Ishikawa (cell line): ENCODE measurements around the gene CD2AP.
A peak's percentile ranks its signal among the peaks of the same experiment; 100 is the strongest.

Experiments
- CEBPB ChIP-seq: IDR thresholded peaks from 2 replicates; pipeline ENCODE4 v1.6.1; 2012
- EP300 ChIP-seq: IDR thresholded peaks from 2 replicates; pipeline ENCODE4 v1.6.1; 2012; ENCODE audit warnings: borderline replicate concordance
- MAX ChIP-seq: IDR thresholded peaks from 2 replicates; pipeline ENCODE4 v1.6.1; 2012
- NFIC ChIP-seq: IDR thresholded peaks from 2 replicates; pipeline ENCODE4 v1.6.1; 2012
- RAD21 ChIP-seq: IDR thresholded peaks from 2 replicates; pipeline ENCODE4 v1.6.1; 2012; ENCODE audit warnings: low read depth
- TAF1 ChIP-seq: IDR thresholded peaks from 2 replicates; pipeline ENCODE4 v1.6.1; 2012; ENCODE audit warnings: low read depth, mild to moderate bottlenecking
- TCF12 ChIP-seq: IDR thresholded peaks from 2 replicates; pipeline ENCODE4 v1.6.1; 2012; ENCODE audit warnings: low read depth
- TF ChIP-seq, protein P1 (sequence below): IDR thresholded peaks from 2 replicates; pipeline ENCODE4 v1.6.1; 2012; ENCODE audit warnings: low read depth, mild to moderate bottlenecking

DNA sequence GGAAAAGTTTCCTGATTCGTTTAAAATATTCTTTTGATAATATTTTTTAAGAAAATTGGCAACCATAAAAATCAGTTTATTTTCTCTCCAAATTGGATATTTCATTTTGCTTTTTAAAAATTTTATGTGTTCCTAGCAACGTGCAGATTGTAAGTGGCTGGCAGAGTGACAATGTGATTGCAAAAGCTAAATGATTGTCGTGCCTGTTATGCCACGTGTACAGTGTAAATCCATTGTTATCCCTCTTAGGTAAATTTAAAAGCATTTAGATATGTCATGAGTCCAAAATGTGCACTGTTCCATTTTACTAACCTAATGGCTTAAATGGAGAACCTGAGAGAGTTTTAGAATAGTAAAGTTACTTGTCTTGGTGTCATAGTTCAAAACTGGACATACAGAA is 126.4 kb downstream of the CD2AP start:
- TF ChIP-seq TCF12 (no peak), NFIC (peak; percentile 31; the same call in 1 of the 2 replicates), CEBPB (peak; percentile 82), TAF1 (no peak), RAD21 (no peak), EP300 (no peak), MAX (peak; percentile 72)
- TF ChIP-seq, protein P1, sequence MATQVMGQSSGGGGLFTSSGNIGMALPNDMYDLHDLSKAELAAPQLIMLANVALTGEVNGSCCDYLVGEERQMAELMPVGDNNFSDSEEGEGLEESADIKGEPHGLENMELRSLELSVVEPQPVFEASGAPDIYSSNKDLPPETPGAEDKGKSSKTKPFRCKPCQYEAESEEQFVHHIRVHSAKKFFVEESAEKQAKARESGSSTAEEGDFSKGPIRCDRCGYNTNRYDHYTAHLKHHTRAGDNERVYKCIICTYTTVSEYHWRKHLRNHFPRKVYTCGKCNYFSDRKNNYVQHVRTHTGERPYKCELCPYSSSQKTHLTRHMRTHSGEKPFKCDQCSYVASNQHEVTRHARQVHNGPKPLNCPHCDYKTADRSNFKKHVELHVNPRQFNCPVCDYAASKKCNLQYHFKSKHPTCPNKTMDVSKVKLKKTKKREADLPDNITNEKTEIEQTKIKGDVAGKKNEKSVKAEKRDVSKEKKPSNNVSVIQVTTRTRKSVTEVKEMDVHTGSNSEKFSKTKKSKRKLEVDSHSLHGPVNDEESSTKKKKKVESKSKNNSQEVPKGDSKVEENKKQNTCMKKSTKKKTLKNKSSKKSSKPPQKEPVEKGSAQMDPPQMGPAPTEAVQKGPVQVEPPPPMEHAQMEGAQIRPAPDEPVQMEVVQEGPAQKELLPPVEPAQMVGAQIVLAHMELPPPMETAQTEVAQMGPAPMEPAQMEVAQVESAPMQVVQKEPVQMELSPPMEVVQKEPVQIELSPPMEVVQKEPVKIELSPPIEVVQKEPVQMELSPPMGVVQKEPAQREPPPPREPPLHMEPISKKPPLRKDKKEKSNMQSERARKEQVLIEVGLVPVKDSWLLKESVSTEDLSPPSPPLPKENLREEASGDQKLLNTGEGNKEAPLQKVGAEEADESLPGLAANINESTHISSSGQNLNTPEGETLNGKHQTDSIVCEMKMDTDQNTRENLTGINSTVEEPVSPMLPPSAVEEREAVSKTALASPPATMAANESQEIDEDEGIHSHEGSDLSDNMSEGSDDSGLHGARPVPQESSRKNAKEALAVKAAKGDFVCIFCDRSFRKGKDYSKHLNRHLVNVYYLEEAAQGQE = no peak
